A549 treated with Hydrocortisone at 1 μM for 4 hours (cell line): Measurements from ENCODE around the gene STAM. TPM values are rescaled to one million over a fixed set of nuclear protein-coding genes. Genes with fewer than 3 reads are reported as not detected.

ENCODE experiments used
- total RNA-seq: library from RNA; stranded (reverse); fragments of 200-300 nt; extraction: Qiagen RNA extraction; gene quantifications from 5 replicates; pipeline ENCODE4 v1.2.3, GENCODE V29; 2022

Gene STAM
- 22.7 to 26.4 TPM (median 22.7 TPM) in 5 replicates for total RNA-seq

GRCh38 chr10:17643755-17644484, at the start of gene STAM:
STAM (plus strand) TSS chr10:17644151; CDS start chr10:17644340, 189 bp downstream.

GRCh38 chr10:17617031-17617911, 26.7 kb upstream of the STAM start, which contains the start of gene HACD1:
HACD1 (minus strand) TSS chr10:17617374; CDS start chr10:17617339, 35 bp downstream.

DNA sequence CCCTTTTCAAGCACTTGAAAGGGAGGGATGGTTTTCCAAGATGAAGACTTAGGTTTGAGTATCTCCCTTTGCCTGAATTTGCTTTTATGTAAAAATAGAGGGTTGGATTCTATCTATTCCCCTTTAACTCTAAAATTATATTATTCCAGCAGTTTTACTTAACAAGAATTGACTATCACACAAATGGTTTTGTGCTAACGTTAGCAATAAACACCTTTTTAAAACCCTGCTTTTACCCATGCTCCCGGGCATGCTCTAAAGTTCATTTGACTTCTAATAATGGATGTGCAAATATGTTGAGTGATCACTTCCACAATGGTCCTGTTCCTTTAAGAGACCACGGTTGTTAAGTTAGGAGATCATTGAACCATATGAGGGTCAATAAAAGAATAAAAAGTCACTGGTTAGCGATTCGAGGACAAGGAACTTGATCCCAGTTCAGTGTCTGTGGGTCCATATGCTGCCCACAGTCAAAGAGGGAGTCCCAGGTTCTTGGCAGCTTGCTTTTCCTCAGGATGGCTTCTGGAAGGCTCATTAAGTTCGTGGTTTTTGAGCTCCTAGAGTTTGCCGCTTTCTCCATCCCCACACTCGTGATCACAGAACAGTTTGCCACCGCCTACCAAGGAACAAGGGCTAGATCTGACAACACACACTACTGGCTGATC, 108.0 kb downstream of the STAM start, which contains the start of gene TMEM236:
TSS of gene TMEM236 (plus strand) at position 421 of the 665 bp plus-strand sequence. CDS start at position 516, 95 bp downstream.

Other genes starting within 250 kb of the STAM start
- 0.06 to 0.12 TPM (median 0.06 TPM) in 4 of 5 replicates, not detected in the other for gene ST8SIA6, start 189.6 kb upstream of the STAM start, total RNA-seq
- 35.5 to 63.8 TPM (median 58.6 TPM) in 5 replicates for gene HACD1, start 26.8 kb upstream of the STAM start, total RNA-seq
- gene TMEM236, start 108.0 kb downstream of the STAM start, total RNA-seq = 0.03 to 0.06 TPM (median 0.05 TPM) in 5 replicates
- 0.02 to 0.03 TPM (median 0.03 TPM) in 4 of 5 replicates, not detected in the other for gene MRC1, start 165.2 kb downstream of the STAM start, total RNA-seq